ENCODE results near the gene GIPC2.

DNA sequence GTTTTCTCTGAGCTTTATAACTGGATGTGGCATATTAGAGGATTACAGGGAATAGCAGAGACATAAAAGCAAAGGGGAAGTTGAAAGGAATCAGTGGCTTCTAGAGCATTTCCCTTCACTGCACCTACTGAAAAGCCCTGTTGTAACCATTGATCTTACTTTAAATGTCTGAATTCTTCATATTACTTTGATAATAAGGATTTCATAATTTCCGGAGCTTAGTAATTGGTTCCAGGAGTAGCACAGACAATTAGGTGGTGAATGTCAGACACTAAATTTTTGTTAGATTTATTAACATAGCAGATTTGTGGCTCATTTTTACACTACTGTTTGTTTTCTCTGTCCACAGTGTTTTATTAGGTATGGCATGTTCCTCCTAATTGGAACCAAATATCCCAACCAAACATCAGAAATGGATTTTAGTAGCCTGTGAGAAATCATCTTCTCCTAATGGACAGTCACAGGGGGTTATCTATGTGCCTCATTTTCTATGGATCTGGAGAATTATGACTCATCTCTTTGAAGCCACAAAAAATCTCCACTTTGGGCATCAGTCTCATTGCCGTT is 100.5 kb downstream of the GIPC2 start:
- TF ChIP-seq, protein P1, sequence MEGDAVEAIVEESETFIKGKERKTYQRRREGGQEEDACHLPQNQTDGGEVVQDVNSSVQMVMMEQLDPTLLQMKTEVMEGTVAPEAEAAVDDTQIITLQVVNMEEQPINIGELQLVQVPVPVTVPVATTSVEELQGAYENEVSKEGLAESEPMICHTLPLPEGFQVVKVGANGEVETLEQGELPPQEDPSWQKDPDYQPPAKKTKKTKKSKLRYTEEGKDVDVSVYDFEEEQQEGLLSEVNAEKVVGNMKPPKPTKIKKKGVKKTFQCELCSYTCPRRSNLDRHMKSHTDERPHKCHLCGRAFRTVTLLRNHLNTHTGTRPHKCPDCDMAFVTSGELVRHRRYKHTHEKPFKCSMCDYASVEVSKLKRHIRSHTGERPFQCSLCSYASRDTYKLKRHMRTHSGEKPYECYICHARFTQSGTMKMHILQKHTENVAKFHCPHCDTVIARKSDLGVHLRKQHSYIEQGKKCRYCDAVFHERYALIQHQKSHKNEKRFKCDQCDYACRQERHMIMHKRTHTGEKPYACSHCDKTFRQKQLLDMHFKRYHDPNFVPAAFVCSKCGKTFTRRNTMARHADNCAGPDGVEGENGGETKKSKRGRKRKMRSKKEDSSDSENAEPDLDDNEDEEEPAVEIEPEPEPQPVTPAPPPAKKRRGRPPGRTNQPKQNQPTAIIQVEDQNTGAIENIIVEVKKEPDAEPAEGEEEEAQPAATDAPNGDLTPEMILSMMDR (IDR thresholded peaks at IDR 0.05), result no peak
- no peak for TF ChIP-seq POLR2A (IDR thresholded peaks at IDR 0.05)

Measured in lower leg skin (tissue), 3 donors.